Measurements from ENCODE around the gene OXCT1.

The OXCT1 gene

DNA sequence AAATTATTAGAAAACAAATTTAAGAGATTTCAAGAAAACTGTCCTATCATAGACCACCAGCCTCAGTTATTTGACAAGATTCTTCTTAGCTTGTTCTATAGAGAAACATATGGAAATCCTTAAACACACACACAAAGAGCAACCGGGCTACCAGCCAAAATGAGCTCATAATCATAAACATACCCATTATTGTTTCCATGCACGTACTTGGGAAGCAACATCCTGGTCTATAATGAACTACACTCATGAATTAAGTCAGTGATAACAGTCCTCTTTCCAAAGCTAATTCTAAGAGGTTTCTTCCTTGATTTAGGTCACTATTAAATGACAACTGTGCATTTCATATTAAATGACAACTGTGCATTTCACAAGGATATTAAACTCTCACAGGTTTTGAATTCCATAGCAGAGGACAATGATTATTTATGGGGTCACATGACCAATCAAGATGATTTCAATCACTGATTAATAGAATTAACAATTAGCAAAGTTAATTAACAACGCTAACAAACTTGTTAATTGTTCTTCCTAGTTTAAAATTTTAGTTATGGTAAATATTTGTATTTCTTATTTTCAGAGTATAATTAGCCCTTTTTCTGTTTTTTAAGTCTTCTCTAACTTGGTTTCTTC lies 77.0 kb downstream of the OXCT1 start:
- Histone ChIP-seq H3K9ac (ENCODE audit: insufficient read length, low read depth) (no peak overlapping the region), H3K9me3 (ENCODE audit: insufficient read depth, low read length) (no peaks in the 10 kb centered on the region), H3K27me3 (ENCODE audit: insufficient read depth, insufficient read length) (no peaks in the 10 kb centered on the region), H3K36me3 (ENCODE audit: insufficient read depth, insufficient read length, low read length) (peaks cover 11% of the 10 kb centered on the region), H3K4me1 (ENCODE audit: insufficient read depth, insufficient read length) (no peaks in the 10 kb centered on the region), H3K4me3 (ENCODE audit: insufficient read length, low read depth) (no peak overlapping the region)
- DNase-seq (ENCODE audit: low read depth, low spot score): no peak
- TF ChIP-seq YY1 (IDR thresholded peaks at IDR 0.05; ENCODE audit: insufficient read depth, insufficient read length): no peak
- TF ChIP-seq SUZ12 (IDR thresholded peaks at IDR 0.05; ENCODE audit: extremely low read depth, insufficient read depth, insufficient read length): no peak
- TF ChIP-seq ZNF274 (IDR thresholded peaks at IDR 0.05; ENCODE audit: low read depth, low read length): no peak

DNA sequence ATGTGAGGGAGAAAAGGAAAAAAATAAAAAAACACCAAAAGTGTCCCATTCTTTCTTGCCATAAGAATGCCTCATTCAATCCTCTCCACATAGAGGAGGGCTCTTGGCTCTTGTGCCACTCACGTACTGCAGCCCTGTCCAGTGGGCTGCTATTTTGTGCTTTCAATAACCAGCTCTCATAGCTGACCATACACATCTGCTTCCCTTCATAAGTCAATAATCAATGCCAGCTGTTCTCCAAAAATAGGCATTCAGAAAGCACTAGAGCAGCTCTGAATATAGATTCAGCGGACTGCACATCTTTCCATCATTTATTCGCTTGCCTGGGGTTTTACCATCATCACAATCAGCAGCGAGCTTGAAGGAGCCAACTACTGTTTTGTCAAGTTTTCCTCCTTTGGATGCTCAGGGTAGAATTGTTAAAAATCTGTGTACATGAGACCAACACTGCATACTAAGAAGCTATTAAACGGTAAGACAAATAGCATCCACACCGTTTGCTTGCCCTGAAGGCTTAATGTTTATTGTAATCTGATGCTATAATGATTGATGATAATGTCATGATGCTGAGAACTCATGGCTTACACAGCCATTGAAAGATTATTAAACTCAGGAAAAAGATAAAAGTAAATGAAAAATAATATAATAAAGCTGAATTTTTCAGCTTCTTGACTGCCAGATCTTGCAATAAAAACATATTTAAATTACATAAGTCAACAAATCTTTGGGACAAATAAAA lies 80.0 kb downstream of the OXCT1 start:
- DNase-seq (ENCODE audit: low read depth, low spot score): no peak
- H3K9me3 ChIP-seq (ENCODE audit: insufficient read depth, low read length): no peaks in the 10 kb centered on the region

DNA sequence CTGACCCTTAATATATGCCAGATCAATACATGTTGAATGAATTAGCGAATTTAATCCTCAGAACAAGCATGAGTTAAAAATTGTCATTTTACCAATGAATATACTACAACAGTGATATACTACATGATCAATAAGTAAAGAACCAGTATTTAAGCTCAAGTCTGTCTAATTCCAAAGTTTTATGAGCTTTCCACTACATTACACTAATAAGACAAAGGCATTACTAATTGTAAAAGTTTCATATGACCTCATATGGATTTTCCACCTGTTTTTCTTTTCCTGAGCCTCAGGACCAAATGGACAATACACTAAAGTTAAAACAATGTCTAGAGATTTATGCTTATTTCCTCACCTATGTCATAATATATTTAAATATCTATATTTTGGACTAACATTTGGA lies 80.8 kb downstream of the OXCT1 start:
- H3K9ac ChIP-seq (ENCODE audit: insufficient read length, low read depth): no peak overlapping the region
- no peaks in the 10 kb centered on the region for H3K27me3 ChIP-seq (ENCODE audit: insufficient read depth, insufficient read length)
- H3K4me1 ChIP-seq (ENCODE audit: insufficient read depth, insufficient read length): no peaks in the 10 kb centered on the region
- TF ChIP-seq SUZ12 (IDR thresholded peaks at IDR 0.05; ENCODE audit: extremely low read depth, insufficient read depth, insufficient read length): no peak
- H3K4me3 ChIP-seq (ENCODE audit: insufficient read length, low read depth): no peak overlapping the region
- DNase-seq (ENCODE audit: low read depth, low spot score): no peak
- H3K9me3 ChIP-seq (ENCODE audit: insufficient read depth, low read length): no peaks in the 10 kb centered on the region
- peaks cover 6% of the 10 kb centered on the region for H3K36me3 ChIP-seq (ENCODE audit: insufficient read depth, insufficient read length, low read length)

More for the DNA sequence above, 80.0 kb downstream of the OXCT1 start:
- no peaks in the 10 kb centered on the region for H3K4me1 ChIP-seq (ENCODE audit: insufficient read depth, insufficient read length)
- H3K36me3 ChIP-seq (ENCODE audit: insufficient read depth, insufficient read length, low read length): peaks cover 6% of the 10 kb centered on the region
- no peaks in the 10 kb centered on the region for H3K27me3 ChIP-seq (ENCODE audit: insufficient read depth, insufficient read length)
- no peak overlapping the region for H3K9ac ChIP-seq (ENCODE audit: insufficient read length, low read depth)
- no peak for TF ChIP-seq YY1 (IDR thresholded peaks at IDR 0.05; ENCODE audit: insufficient read depth, insufficient read length)
- TF ChIP-seq ZNF274 (IDR thresholded peaks at IDR 0.05; ENCODE audit: low read depth, low read length): no peak
- TF ChIP-seq SUZ12 (IDR thresholded peaks at IDR 0.05; ENCODE audit: extremely low read depth, insufficient read depth, insufficient read length): no peak
- no peak overlapping the region for H3K4me3 ChIP-seq (ENCODE audit: insufficient read length, low read depth)

DNA sequence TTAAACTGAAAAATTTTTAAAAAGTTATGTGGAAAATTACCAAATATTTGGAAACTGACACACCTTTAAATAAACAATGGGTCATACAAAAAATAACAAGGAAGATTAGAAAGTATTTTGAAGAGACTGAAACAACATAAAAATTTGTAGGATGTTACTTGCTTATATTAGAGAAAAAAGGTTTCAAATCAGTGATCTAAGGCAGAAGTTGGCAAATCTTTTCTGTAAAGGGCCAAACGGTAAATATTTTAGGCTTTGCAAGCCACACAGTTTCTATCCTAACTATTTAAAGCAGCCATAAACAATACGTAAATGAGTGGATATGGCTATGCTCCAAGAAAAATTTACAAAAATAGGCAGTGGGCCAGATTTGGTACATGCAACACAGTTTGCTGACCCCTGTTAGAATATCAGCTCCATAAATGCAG lies 81.3 kb downstream of the OXCT1 start:
- no peak overlapping the region for H3K4me3 ChIP-seq (ENCODE audit: insufficient read length, low read depth)
- no peaks in the 10 kb centered on the region for H3K9me3 ChIP-seq (ENCODE audit: insufficient read depth, low read length)
- no peak overlapping the region for H3K9ac ChIP-seq (ENCODE audit: insufficient read length, low read depth)
- H3K4me1 ChIP-seq (ENCODE audit: insufficient read depth, insufficient read length): no peaks in the 10 kb centered on the region
- no peaks in the 10 kb centered on the region for H3K27me3 ChIP-seq (ENCODE audit: insufficient read depth, insufficient read length)
- DNase-seq (ENCODE audit: low read depth, low spot score): no peak
- peaks cover 6% of the 10 kb centered on the region for H3K36me3 ChIP-seq (ENCODE audit: insufficient read depth, insufficient read length, low read length)
- no peak for TF ChIP-seq ZNF274 (IDR thresholded peaks at IDR 0.05; ENCODE audit: low read depth, low read length)
- no peak for TF ChIP-seq SUZ12 (IDR thresholded peaks at IDR 0.05; ENCODE audit: extremely low read depth, insufficient read depth, insufficient read length)
- TF ChIP-seq YY1 (IDR thresholded peaks at IDR 0.05; ENCODE audit: insufficient read depth, insufficient read length): no peak

DNA sequence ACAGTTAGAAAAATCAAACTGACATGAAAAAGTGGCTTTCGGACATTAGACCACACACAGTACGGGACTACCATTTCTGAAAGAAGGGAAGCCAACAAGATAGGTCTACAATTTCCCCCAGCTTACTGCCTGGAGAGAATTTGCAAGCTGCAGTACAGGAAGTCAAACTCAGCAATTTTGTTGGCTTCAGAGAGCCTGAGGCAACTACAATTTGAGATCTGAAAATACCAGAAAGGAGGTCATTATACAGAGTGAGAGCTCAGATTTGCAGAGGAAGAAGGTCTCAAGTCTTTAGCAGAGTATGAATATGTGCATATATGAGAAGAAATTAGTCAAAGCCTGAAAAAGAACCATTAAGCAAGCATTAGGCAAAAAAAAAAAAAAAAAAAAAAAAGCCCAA lies 83.0 kb downstream of the OXCT1 start:
- no peaks in the 10 kb centered on the region for H3K36me3 ChIP-seq (ENCODE audit: insufficient read depth, insufficient read length, low read length)
- no peaks in the 10 kb centered on the region for H3K4me1 ChIP-seq (ENCODE audit: insufficient read depth, insufficient read length)
- no peaks in the 10 kb centered on the region for H3K27me3 ChIP-seq (ENCODE audit: insufficient read depth, insufficient read length)
- no peak overlapping the region for H3K9ac ChIP-seq (ENCODE audit: insufficient read length, low read depth)
- TF ChIP-seq ZNF274 (IDR thresholded peaks at IDR 0.05; ENCODE audit: low read depth, low read length) (no peak), YY1 (IDR thresholded peaks at IDR 0.05; ENCODE audit: insufficient read depth, insufficient read length) (no peak)
- DNase-seq (ENCODE audit: low read depth, low spot score): no peak
- H3K9me3 ChIP-seq (ENCODE audit: insufficient read depth, low read length): no peaks in the 10 kb centered on the region
- H3K4me3 ChIP-seq (ENCODE audit: insufficient read length, low read depth): no peak overlapping the region

DNA sequence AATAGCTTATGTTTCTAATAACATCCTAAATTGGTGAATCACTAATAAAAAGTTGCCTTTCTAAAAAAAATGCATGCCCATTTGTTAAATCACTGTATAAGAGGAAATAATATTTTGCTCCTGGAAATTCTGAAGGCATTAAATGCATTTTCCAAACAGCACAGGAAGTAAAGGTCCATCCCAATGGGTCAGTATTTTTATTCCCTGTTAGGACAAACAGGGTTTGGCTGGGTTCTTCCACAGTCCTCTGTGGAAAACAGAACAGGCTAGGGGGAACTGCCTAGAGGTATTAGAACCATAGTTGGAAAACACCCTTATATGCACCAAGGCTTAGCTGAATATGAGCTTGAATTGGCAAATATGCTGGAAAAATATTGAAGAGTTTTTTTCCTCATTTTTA lies 85.2 kb downstream of the OXCT1 start:
- Histone ChIP-seq H3K36me3 (ENCODE audit: insufficient read depth, insufficient read length, low read length) (no peaks in the 10 kb centered on the region), H3K4me3 (ENCODE audit: insufficient read length, low read depth) (no peak overlapping the region), H3K9ac (ENCODE audit: insufficient read length, low read depth) (no peak overlapping the region), H3K27me3 (ENCODE audit: insufficient read depth, insufficient read length) (no peaks in the 10 kb centered on the region), H3K9me3 (ENCODE audit: insufficient read depth, low read length) (no peaks in the 10 kb centered on the region), H3K4me1 (ENCODE audit: insufficient read depth, insufficient read length) (no peaks in the 10 kb centered on the region)
- no peak for TF ChIP-seq ZNF274 (IDR thresholded peaks at IDR 0.05; ENCODE audit: low read depth, low read length)
- no peak for DNase-seq (ENCODE audit: low read depth, low spot score)

DNA sequence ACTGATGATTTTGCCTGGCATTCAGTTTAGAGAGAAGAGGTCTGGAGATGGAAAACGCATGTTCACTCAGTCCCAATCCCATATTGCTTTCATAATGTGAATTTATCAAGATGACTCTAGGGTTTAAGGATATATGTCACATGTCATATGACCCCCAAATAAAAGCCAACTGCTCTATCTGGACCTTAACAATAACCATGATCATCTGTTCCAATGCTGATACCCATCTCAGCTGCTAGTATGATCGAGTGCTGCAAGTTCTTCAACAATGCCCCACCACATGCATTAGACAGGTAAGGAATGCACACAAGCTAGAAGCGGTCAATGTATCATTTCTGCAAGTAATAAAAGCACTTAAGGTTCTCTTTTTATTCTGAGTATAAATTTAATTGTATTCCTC lies 91.8 kb downstream of the OXCT1 start:
- Histone ChIP-seq H3K9me3 (ENCODE audit: insufficient read depth, low read length) (no peaks in the 10 kb centered on the region), H3K4me1 (ENCODE audit: insufficient read depth, insufficient read length) (no peaks in the 10 kb centered on the region), H3K27me3 (ENCODE audit: insufficient read depth, insufficient read length) (no peaks in the 10 kb centered on the region), H3K4me3 (ENCODE audit: insufficient read length, low read depth) (no peak overlapping the region), H3K9ac (ENCODE audit: insufficient read length, low read depth) (no peak overlapping the region), H3K36me3 (ENCODE audit: insufficient read depth, insufficient read length, low read length) (no peaks in the 10 kb centered on the region)
- no peak for DNase-seq (ENCODE audit: low read depth, low spot score)
- no peak for TF ChIP-seq ZNF274 (IDR thresholded peaks at IDR 0.05; ENCODE audit: low read depth, low read length)
- no peak for TF ChIP-seq YY1 (IDR thresholded peaks at IDR 0.05; ENCODE audit: insufficient read depth, insufficient read length)
- TF ChIP-seq SUZ12 (IDR thresholded peaks at IDR 0.05; ENCODE audit: extremely low read depth, insufficient read depth, insufficient read length): no peak
